Mucosa of stomach (tissue), 1 donor: ENCODE measurements around the gene TACO1.

ENCODE experiments used
- H3K27me3 ChIP-seq: one replicate; pipeline ENCODE4 v1.7.0; 2013; ENCODE audit warnings: mild to moderate bottlenecking, low read length; ENCODE audit not compliant: control insufficient read depth, insufficient read depth
- H3K36me3 ChIP-seq: one replicate; pipeline ENCODE4 v1.7.0; 2013; ENCODE audit warnings: low read length; ENCODE audit not compliant: control insufficient read depth, insufficient read depth
- H3K4me1 ChIP-seq: one replicate; pipeline ENCODE4 v1.7.0; 2013; ENCODE audit warnings: mild to moderate bottlenecking, low read length; ENCODE audit not compliant: control insufficient read depth, insufficient read depth
- H3K4me3 ChIP-seq: one replicate; pipeline ENCODE4 v1.7.0; 2013; ENCODE audit warnings: low read length
- H3K9ac ChIP-seq: one replicate; pipeline ENCODE4 v1.7.0; 2013; ENCODE audit warnings: mild to moderate bottlenecking, low read length, moderate library complexity
- H3K9me3 ChIP-seq: one replicate; pipeline ENCODE4 v1.7.0; 2013; ENCODE audit warnings: mild to moderate bottlenecking, low read length, moderate library complexity; ENCODE audit not compliant: control insufficient read depth
- donor health status: Pancreatic carcinoma.

The TACO1 gene

GRCh38 chr17:63578027-63578768 is 22.5 kb upstream of the TACO1 start:
- Histone ChIP-seq H3K4me3 (no peak overlapping the region), H3K4me1 (peaks cover 11% of the 10 kb centered on the region), H3K9ac (no peak overlapping the region), H3K27me3 (no peaks in the 10 kb centered on the region), H3K9me3 (no peaks in the 10 kb centered on the region), H3K36me3 (peaks cover 6% of the 10 kb centered on the region)

- Histone ChIP-seq H3K9me3 (no peaks in the 10 kb centered on the region), H3K36me3 (peaks cover 6% of the 10 kb centered on the region), H3K27me3 (no peaks in the 10 kb centered on the region), H3K9ac (no peak overlapping the region), H3K4me3 (no peak overlapping the region), H3K4me1 (peaks cover 11% of the 10 kb centered on the region)
Measured at GRCh38 chr17:63578769-63579111, 22.0 kb upstream of the TACO1 start.

GRCh38 chr17:63579633-63580032 is 21.1 kb upstream of the TACO1 start:
- Histone ChIP-seq H3K36me3 (peaks cover 6% of the 10 kb centered on the region), H3K9me3 (no peaks in the 10 kb centered on the region), H3K27me3 (no peaks in the 10 kb centered on the region), H3K9ac (no peak overlapping the region), H3K4me1 (peaks cover 11% of the 10 kb centered on the region), H3K4me3 (no peak overlapping the region)

GRCh38 chr17:63587770-63588169 is 12.9 kb upstream of the TACO1 start:
- peaks cover 25% of the 10 kb centered on the region for H3K36me3 ChIP-seq
- H3K9ac ChIP-seq, result no peak overlapping the region
- H3K4me3 ChIP-seq, result no peak overlapping the region
- H3K27me3 ChIP-seq, result no peaks in the 10 kb centered on the region
- no peaks in the 10 kb centered on the region for H3K4me1 ChIP-seq
- H3K9me3 ChIP-seq, result no peaks in the 10 kb centered on the region

DNA sequence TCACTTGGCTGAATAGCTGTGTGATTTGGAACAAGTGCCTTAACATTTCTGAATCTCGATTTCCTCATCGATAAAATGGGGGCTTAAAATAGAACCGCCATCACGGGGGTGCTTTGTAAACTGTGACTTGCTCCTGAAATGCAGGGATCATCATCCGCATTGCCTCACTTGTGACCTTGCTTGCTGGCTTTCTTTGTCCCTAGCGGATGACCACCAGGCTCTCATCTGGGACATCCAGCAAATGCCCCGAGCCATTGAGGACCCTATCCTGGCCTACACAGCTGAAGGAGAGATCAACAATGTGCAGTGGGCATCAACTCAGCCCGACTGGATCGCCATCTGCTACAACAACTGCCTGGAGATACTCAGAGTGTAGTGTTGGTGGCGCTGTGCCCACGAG is 11.9 kb upstream of the TACO1 start:
- Histone ChIP-seq H3K9ac (no peak overlapping the region), H3K27me3 (no peaks in the 10 kb centered on the region), H3K9me3 (no peaks in the 10 kb centered on the region), H3K4me1 (no peaks in the 10 kb centered on the region), H3K4me3 (no peak overlapping the region), H3K36me3 (peaks cover 25% of the 10 kb centered on the region)

DNA sequence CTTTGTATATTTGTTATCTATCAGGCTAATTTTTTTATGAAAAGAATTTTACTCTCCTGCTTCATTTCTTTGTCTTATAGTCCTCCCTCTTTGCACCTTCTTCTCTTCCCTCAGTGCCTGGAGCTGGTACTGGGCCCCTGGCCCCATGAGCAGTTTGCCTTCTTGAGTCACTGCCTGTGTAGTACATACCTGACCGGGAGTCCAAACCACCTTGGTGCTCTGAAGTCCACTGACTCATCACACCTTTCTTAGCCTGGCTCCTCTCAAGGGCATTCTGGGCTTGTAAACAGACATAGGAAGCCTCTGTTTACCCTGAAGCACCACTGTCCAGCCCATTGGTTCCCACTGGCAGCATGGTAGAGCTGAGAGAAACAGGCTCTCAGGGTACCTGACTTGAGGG is 11.0 kb upstream of the TACO1 start:
- Histone ChIP-seq H3K4me1 (no peaks in the 10 kb centered on the region), H3K27me3 (no peaks in the 10 kb centered on the region), H3K4me3 (no peak overlapping the region), H3K9me3 (no peaks in the 10 kb centered on the region), H3K36me3 (peaks cover 25% of the 10 kb centered on the region), H3K9ac (no peak overlapping the region)

DNA sequence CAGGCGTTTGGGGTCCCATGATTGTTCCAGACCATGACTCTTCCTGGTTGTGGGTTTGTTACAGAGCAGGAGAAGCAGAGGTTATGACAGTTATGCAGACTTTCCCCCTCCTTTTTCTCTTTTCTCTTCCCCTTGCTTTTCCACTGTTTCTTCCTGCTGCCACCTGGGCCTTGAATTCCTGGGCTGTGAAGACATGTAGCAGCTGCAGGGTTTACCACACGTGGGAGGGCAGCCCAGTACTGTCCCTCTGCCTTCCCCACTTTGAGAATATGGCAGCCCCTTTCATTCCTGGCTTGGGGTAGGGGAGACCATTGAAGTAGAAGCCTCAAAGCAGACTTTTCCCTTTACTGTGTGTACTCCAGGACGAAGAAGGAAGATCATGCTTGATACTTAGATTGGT is 7.9 kb upstream of the TACO1 start:
- Histone ChIP-seq H3K27me3 (no peaks in the 10 kb centered on the region), H3K9me3 (no peaks in the 10 kb centered on the region), H3K4me1 (no peaks in the 10 kb centered on the region), H3K9ac (no peak overlapping the region), H3K36me3 (peaks cover 17% of the 10 kb centered on the region), H3K4me3 (no peak overlapping the region)

GRCh38 chr17:63595132-63595531 is 5.6 kb upstream of the TACO1 start:
- H3K9ac ChIP-seq, result no peak overlapping the region
- peaks cover 6% of the 10 kb centered on the region for H3K36me3 ChIP-seq
- H3K9me3 ChIP-seq, result no peaks in the 10 kb centered on the region

DNA sequence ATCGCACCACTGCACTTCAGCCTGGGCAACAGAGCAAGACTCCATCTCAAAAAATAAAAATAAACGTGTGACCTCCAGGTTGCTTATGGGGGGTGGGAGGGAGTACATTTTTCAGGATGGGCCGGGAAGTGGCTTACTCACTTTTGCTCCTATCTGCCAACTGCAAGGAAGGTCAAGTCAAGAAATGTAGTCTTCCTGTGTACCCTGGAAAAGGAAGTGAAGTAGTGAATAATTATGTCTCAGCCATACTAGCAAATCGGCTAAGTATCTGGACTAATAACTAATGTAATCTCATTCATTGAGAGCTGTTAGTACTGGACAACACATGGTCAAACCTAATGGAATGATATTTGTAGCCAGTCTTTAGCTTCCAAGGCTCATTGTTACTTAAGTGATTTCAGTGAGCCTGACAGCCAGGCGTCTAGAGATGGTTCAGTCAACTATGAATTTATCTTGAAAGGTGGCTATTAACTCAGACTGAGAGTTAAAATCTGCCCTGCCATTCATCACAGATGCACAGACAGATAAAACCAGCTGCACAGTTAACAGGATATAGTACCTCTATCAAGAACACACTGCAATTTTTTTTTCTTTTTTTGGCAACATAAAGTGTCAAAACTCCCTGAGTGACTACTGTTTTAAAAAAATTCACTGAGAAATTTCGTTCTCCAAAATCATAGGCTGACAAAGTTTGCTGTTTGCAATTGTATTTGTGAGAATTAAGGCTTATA is 3.7 kb upstream of the TACO1 start:
- H3K9me3 ChIP-seq, result no peaks in the 10 kb centered on the region
- no peaks in the 10 kb centered on the region for H3K27me3 ChIP-seq
- no peak overlapping the region for H3K4me3 ChIP-seq
- peaks cover 13% of the 10 kb centered on the region for H3K4me1 ChIP-seq
- H3K36me3 ChIP-seq, result no peaks in the 10 kb centered on the region
- H3K9ac ChIP-seq, result no peak overlapping the region

More at GRCh38 chr17:63595132-63595531, 5.6 kb upstream of the TACO1 start:
- Histone ChIP-seq H3K4me1 (peaks cover 3% of the 10 kb centered on the region), H3K27me3 (no peaks in the 10 kb centered on the region), H3K4me3 (no peak overlapping the region)

DNA sequence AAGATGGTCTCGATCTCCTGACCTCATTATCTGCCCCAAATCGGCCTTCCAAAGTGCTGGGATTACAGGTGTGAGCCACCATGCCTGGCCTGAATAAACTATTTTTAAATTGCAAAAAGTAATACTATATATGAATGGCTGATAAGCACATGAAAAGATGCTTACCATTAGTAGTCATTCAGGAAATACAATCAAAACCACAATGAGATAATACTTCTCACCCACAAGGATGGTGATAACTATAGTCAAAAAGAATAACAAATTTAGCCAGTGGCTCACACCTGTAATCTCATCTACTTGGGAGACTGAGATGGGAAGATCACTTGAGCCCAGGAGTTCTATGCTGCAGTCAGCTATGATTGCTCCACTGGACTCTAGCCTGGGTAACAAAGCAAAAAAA is 2.4 kb upstream of the TACO1 start:
- no peaks in the 10 kb centered on the region for H3K9me3 ChIP-seq
- H3K9ac ChIP-seq, result no peak overlapping the region
- no peaks in the 10 kb centered on the region for H3K36me3 ChIP-seq
- no peaks in the 10 kb centered on the region for H3K27me3 ChIP-seq
- peaks cover 15% of the 10 kb centered on the region for H3K4me1 ChIP-seq
- H3K4me3 ChIP-seq, result no peak overlapping the region

- Histone ChIP-seq H3K36me3 (peaks cover 6% of the 10 kb centered on the region), H3K4me3 (peak overlapping the region; percentile 76)
Measured at GRCh38 chr17:63601439-63602371, 1.0 kb downstream of the TACO1 start.

More at GRCh38 chr17:63601439-63602371, 1.0 kb downstream of the TACO1 start:
- H3K9ac ChIP-seq, result peak overlapping the region; percentile 90
- H3K27me3 ChIP-seq, result no peaks in the 10 kb centered on the region
- H3K4me1 ChIP-seq, result peaks cover 15% of the 10 kb centered on the region
- H3K9me3 ChIP-seq, result no peaks in the 10 kb centered on the region
